Stimulated activated CD8-positive, alpha-beta memory T cell treated with anti-CD3 and anti-CD28 coated beads, Interleukin-12 subunit alpha, Interleukin-12 subunit beta, amount 100 ng/mL, for 24 hours (primary cell): ENCODE data around the gene KCNMB2.
"Not testable (repeated sequence)": the region's sequence is repeated elsewhere in the genome, so short reads cannot be mapped to it uniquely, and the experiment has no call there.

Source experiments
- DNase-seq: peaks from one replicate; pipeline ENCODE4 v3.0.0-alpha.2; 2020; ENCODE audit errors: extremely low read depth

The KCNMB2 gene

DNA sequence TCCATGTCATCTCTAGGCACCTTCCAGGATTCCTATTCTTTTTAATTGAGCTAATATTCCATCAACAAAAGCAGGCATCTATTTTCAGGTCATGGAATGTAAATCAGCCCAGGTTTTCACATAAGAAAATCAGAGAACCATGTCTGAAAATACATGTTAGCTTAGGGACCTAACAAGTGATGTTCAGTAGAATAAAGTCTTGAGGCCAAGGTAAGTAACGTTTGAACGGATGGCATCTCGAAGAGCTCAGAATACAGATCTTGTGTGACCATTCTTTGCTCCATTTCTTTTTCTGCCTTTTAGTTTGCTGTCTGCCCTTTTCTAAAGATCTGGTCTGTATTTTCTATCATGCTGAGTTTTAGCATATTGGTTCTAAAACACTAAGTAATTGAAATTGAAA is 16.5 kb upstream of the KCNMB2 start:
- DNase-seq, result no peak

- no peak for DNase-seq
These were observed 15.8 kb upstream of the KCNMB2 start for GRCh38 chr3:178520451-178520850.

- DNase-seq, result no peak
These were observed 13.8 kb upstream of the KCNMB2 start for GRCh38 chr3:178522200-178523052.

DNA sequence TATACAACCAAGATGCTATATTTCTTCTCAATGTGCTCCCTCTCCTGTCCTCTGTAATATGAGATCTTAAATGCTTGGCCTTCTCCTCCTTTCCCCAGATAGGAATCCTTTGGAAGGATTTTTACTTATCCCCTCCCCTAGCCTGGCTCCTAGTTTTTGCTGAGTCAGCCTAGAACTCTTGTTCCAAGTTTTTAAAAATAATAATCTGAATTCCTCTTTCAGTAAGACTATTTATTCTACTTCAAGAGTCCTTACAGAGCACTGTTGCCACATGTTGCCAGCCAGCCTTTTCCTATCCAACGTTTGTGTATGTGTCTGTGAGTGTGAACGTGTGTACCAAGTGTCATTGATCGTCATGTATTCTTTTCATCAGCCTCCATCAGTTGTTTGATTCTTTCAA is 11.0 kb upstream of the KCNMB2 start:
- DNase-seq, result no peak

GRCh38 chr3:178526291-178526690 is 9.9 kb upstream of the KCNMB2 start:
- DNase-seq, result no peak

- DNase-seq, result no peak
These were observed 8.3 kb upstream of the KCNMB2 start for GRCh38 chr3:178527981-178528380.

- DNase-seq, result no peak
These were observed 6.5 kb upstream of the KCNMB2 start for GRCh38 chr3:178529606-178530225.

DNA sequence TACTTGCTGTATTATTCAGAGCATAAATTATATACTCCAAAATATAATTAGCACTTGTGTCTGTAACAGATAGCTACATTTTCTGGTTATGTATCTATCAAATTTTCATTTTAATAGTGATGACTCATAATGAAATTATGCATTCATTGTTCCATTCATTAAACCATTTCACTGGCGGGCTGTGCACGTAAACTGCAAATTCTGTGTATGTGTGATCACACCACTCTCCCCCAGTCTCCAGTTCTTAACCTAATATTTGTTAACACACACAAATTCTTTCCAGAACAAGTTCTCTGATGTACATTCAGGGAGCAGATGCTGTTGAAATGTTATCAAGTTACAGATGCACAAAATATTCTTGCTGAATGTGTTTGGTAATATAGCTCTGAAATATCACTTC is 3.8 kb upstream of the KCNMB2 start:
- no peak for DNase-seq

DNA sequence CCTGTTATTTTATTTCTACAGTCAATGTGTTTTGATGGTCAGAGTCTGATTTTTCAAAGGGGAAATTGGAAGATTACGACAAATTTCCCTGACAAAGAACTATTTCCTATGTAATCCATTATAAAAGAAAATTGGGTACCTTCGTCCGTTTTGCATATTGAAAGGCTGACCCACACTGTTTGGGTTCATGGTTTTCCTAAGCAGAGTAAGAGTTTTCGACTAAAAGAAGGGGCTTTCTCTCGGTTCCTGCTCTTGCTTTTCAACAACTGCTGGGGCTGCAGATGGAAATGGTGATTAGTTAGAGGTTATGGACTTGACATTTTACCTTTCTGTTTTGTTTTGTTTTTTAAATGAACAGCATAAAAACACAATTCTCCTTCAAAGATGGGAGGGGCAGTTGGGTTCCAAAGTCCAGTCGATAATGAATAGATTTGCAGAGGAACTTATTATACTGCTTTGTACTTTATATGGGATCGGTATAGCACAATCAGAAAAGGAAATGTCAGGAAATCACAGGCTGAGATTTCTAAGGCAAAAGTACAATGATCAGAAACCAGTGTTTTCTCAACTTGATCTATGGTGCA is 978 bp downstream of the KCNMB2 start:
- no peak for DNase-seq

DNA sequence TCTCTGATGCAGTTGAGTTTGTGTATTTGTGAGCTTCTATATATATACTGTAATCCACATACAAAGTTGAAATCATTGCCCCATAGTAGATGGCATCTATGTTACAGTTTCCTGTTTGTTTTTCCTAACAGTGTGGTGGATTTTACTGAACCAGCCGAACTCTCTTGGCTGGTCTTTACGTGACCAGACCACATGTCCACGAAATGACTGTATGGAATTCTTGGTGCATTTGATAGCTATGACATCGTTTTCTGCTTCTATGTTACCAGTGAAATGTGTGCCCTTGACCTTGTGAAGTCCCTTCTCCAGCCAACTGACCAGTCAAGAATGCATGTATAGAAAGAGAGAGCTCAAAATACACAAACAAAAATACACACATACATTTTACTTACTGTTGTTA is 1.8 kb downstream of the KCNMB2 start:
- DNase-seq, result no peak

GRCh38 chr3:178540184-178540583 is 3.9 kb downstream of the KCNMB2 start:
- DNase-seq, result no peak

DNA sequence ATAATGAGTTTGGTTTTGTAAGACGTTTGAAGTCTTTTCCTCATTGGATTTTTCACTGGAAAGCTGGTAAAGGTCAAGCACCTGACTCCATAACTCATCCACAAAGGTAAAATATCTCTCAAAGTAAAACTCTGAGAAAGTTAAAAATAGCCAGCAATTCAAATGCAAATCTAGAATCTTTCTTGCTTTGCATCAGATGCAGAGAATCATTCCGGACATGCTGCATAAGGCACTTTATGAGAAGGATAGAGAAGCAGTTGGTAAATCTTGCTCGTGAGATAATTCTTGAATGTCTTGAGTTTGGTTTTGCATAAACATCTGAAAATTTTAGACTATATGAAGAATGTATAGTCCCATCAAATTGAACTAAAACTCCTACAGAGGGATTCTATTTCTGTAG is 9.1 kb downstream of the KCNMB2 start:
- no peak for DNase-seq

DNA sequence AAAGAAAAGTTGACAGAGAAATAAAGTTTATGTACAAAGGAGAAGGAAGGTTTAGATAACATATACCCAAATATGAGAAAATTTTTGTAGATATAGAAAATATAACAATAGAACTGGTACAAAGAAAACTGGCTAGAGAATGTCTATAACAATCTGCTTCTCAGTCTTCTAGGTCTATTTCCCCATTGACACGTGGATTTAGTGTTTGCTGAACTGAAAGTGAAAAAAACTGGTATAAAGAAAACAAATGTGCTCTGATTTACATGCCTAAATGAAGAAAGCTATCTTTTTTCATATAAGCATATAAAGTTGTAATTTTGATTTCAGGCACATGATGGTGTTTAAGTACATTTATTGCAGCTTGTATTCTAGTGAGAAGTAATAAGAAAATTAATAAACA is 9.8 kb downstream of the KCNMB2 start:
- DNase-seq, result no peak

- not testable (repeated sequence) for DNase-seq
These were observed 13.2 kb downstream of the KCNMB2 start for GRCh38 chr3:178549426-178549825.

DNA sequence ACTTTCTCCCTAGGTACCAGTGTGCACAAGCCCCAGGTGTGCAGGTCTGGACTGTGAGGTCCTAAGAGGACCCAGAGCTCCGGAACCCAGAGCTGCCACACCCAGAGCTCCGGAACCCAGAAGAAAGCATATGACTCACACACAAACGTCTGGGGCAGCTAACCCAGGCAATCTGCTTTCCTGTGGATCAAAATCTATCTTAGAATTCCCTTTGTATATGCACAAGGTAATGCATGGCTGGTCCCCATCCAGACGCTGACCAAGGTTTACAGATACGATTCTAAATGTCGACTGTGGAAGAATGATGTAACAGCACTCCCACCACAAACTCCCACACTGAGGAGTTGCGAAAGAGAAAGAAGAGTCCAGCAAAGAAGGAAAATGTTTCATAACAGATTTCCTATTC is 15.7 kb downstream of the KCNMB2 start:
- no peak for DNase-seq

DNA sequence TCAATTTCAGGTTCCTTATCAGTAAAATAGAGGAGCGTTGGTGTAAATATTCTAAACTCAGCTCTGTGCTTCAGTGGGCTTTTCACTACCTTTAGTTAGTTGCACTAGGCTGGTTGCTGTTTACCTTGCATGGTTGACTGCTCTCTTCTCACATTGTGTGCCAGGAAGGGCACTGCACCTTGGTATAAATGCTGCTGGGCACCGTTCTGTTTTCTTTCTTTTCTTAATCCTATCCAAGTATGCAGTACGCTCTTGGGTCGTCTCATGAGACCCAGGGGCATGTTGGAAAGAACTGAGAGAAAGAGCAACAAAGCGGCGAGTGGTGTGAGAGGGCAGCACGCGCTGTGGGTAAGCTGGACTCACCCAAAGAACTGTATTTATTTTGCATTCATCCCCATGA is 22.4 kb downstream of the KCNMB2 start:
- no peak for DNase-seq

DNA sequence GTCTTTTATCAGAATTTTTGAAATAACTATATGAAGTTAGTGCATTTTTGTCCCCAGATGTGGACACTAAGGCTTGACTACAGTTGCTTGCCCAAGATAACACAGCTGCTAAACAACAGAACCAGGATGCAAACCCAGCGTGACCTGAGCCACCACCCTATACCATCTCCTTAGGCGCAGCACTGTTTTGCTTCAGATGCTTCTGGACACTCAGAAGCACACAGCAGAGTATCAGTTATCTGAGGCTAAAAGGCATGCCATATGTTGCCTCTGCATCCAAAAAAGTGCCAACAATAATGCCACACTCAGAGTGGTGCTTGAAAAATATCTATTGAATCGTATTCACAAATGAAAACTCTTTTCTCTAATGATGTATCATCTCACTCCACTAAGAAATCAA is 24.5 kb downstream of the KCNMB2 start:
- no peak for DNase-seq

DNA sequence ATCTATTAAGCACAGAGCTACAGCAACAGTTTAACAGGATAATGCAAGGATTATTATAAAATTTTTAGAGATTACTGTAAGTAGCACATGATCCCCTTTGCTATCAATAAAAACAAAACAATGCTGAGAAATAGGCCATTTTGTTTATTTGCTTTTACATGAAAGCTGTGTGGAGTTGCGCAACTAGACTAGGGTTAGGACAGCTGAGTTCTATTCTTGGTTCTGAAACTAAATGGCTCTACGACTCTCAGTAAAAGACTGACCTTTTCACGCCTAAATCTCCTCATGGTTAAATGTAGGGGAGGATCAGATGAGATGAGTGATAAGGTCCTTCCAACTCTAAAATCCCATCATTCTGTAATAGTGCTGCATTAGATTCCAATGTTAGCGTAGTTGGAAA is 25.0 kb downstream of the KCNMB2 start:
- no peak for DNase-seq

DNA sequence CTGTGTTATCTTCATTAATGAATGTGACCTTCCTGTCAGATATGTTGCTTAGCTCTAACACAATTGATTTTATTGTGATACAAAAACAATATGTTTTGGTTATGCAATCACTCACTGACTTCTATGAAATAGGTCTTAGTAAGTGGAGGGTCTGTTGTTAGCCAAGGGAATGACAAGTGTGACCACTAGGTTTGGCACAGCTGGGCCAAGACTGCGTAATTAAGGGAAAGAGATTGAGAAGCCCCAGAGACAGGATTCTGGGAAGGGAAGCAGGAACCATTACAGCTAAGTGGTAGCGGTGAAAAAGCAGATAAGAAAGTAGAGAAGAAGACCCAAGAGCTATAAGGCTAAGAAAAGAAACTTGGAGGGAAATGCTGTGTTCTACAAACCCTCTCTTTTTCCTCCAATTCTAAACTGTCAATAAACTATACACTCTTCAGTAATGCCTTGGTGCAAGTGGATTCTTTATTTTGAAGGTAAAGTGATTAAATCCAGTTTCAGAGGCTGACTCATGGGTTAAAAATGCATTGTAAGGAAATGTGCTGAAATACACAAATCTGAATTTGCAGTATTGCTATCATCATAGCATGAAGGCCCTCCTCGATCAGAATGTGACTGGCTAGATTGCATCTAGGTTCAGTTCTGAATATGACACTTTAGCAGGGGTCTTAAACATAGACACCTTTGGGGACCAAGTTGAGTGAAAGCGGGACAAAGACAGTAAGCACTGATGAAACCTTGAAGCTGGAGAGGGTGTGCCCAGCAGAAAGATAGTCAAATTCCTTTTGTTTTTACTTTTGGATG is 26.1 kb downstream of the KCNMB2 start:
- DNase-seq, result no peak

GRCh38 chr3:178562947-178563232 is 26.7 kb downstream of the KCNMB2 start:
- no peak for DNase-seq

- no peak for DNase-seq
These were observed 31.4 kb downstream of the KCNMB2 start for GRCh38 chr3:178567611-178568010.

DNA sequence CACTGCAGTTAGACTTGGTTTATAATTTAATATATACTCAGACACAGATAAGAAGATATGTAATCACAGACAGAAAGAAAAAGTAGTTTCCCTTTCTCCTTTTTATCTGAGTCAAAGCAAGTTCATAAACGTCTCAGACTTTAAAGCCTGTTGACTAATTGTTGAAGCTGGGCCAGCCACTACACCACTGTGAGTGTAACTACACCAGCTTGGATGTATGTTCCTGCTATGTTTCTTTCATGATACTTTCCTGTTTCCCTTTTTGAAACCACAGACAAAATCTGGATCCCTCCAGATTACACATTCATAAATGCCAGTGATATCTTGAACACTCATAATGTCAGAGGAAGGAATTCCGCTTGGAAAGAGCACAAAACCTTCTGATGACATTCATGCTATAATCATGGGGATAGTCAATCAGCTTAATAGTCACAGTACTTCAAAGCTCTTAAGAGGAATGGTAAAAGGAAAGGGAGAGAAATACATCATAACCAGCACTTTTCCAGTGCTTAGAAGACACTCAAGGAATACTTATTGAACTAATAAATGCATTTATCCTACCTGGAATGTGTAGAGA is 32.0 kb downstream of the KCNMB2 start:
- DNase-seq, result no peak
